GM06990 (cell line): ENCODE measurements around the gene FAM120B.
"Not testable (repeated sequence)": the region's sequence is repeated elsewhere in the genome, so short reads cannot be mapped to it uniquely, and the experiment has no call there.

Experiments
- DNase-seq: peaks from one replicate; pipeline ENCODE4 v3.0.0-alpha.2; 2011; ENCODE audit not compliant: insufficient read length; ENCODE audit errors: extremely low read depth
- H3K27me3 ChIP-seq: replicated peaks from 2 replicates; pipeline ENCODE4 v1.6.0; 2011; ENCODE audit warnings: low read length; ENCODE audit not compliant: control insufficient read depth, insufficient read depth
- H3K36me3 ChIP-seq: 2 replicates; pipeline ENCODE4 v1.5.1; 2011; ENCODE audit warnings: low read length; ENCODE audit not compliant: control insufficient read depth, insufficient read depth
- H3K4me3 ChIP-seq: replicated peaks from 2 replicates; pipeline ENCODE4 v1.5.1; 2011; ENCODE audit warnings: low read depth, mild to moderate bottlenecking, control low read depth, low read length
- TF ChIP-seq, protein P1 (sequence below): IDR thresholded peaks from 2 replicates; pipeline ENCODE4 v1.5.1; 2011; ENCODE audit warnings: low read length, control low read depth, mild to moderate bottlenecking, inconsistent platforms; ENCODE audit not compliant: insufficient read depth, poor library complexity, severe bottlenecking

FAM120B gene

DNA sequence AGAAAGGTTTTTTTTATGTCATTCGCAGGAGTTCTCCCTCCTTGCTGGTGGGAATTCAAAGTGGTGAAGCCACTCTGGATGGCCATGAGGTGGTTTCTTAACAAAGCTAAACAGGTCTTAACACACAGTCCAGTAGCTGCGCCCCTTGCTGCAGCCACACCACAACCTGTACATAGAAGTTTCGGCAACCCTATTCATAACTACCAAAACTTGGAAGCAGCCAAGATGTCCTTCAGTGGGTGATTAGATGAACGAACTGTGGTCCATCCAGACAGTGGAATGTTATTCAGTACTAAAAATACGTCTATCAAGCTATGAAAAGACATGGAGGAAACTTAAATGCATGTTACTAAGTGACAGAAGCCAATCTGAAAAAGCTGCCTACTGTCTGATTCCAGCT lies 78.9 kb downstream of the FAM120B start:
- peaks cover 1% of the 10 kb centered on the region; the same call in 1 of the 2 replicates for H3K36me3 ChIP-seq
- TF ChIP-seq, protein P1, sequence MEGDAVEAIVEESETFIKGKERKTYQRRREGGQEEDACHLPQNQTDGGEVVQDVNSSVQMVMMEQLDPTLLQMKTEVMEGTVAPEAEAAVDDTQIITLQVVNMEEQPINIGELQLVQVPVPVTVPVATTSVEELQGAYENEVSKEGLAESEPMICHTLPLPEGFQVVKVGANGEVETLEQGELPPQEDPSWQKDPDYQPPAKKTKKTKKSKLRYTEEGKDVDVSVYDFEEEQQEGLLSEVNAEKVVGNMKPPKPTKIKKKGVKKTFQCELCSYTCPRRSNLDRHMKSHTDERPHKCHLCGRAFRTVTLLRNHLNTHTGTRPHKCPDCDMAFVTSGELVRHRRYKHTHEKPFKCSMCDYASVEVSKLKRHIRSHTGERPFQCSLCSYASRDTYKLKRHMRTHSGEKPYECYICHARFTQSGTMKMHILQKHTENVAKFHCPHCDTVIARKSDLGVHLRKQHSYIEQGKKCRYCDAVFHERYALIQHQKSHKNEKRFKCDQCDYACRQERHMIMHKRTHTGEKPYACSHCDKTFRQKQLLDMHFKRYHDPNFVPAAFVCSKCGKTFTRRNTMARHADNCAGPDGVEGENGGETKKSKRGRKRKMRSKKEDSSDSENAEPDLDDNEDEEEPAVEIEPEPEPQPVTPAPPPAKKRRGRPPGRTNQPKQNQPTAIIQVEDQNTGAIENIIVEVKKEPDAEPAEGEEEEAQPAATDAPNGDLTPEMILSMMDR = no peak
- H3K4me3 ChIP-seq = no peak overlapping the region
- H3K27me3 ChIP-seq = no peaks in the 10 kb centered on the region
- DNase-seq = no peak

DNA sequence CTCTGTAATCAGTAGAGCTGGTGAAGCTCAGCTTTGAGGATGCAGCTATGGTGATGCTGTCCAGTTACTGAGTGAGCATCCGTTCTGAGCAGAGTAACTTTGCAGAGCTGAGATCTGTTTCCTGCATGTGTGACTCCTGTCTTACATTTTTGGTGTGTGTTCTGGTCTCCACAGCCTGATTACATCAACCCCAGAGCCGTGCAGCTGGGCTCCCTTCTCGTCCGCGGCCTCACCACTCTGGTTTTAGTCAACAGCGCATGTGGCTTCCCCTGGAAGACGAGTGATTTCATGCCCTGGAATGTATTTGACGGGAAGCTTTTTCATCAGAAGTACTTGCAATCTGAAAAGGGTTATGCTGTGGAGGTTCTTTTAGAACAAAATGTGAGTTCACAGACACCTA lies 81.6 kb downstream of the FAM120B start:
- DNase-seq = no peak
- peaks cover 3% of the 10 kb centered on the region for H3K36me3 ChIP-seq
- no peaks in the 10 kb centered on the region for H3K27me3 ChIP-seq
- no peak overlapping the region for H3K4me3 ChIP-seq
- TF ChIP-seq, protein P1 = no peak

DNA sequence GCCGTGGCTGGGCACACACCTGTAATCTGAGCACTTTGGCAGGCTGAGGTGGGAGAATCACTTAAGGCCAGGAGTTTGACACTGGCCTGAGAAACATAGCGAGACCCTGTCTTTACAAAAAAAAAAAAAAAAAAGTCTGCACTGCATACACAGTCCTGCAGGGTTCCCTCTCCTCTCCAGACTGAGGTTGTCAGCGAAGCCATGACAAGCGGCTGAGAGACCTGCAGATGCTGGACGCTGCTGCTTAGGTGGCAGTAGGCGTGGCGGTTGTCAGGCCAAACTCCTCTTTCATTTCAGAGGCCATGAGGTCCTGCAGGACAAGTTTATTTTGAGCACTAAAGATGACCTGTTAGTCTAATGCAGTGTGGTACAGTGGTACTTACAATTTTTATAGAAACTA lies 86.5 kb downstream of the FAM120B start:
- DNase-seq = no peak
- H3K36me3 ChIP-seq = peaks cover 25% of the 10 kb centered on the region
- no peaks in the 10 kb centered on the region for H3K27me3 ChIP-seq
- TF ChIP-seq, protein P1 = no peak
- no peak overlapping the region for H3K4me3 ChIP-seq

DNA sequence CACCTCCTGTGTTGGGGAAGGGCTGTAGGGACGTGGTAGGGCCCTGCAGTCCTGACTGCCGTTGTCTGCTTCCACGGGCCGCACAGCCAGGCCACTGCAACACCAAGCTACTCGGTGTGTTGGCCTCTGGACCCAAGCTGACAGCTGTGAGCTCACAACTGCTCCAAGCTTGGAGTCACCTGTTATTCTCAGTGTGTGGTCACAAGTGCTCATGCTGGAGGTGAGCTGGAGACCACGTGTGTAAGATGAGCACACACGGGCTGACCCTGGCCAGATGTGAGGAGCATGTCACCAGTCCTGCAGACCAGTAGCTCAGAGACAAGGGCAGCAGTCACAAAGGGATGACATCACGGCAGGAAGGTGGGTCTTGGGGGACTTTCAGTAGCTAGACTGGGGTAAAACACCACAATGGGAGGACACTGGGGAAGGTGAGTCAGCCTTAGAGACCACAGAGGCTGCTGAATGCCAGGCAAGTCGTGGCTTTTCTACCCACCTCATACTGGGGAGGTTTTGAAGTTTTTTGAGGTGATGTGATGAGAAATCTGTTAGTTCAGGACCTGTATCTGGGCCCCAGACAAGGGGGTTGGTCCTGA lies 87.3 kb downstream of the FAM120B start:
- H3K27me3 ChIP-seq = no peaks in the 10 kb centered on the region
- no peak for DNase-seq
- no peak overlapping the region for H3K4me3 ChIP-seq
- TF ChIP-seq, protein P1 = no peak
- peaks cover 25% of the 10 kb centered on the region for H3K36me3 ChIP-seq

DNA sequence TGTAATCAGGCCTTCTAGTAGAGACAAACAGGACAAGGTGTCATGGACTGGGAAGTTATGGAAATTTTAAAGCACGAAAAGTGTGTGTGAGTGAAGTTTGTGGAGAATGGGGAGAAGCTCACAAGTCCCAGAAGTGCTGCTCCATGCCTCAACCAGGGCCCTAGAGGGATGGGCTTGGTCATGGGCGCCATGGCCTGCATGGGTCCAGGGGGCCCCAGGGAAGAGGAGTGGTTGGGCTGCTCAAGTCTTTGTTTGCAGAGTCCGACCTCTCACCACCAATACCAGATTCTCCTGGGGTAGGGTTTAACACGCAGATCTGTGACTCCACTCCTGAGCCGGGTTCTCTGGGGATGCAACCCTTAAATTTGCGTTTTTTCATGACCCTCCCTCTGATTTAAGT lies 88.4 kb downstream of the FAM120B start:
- DNase-seq = no peak
- TF ChIP-seq, protein P1 = no peak
- H3K4me3 ChIP-seq = no peak overlapping the region
- H3K36me3 ChIP-seq = peaks cover 25% of the 10 kb centered on the region
- H3K27me3 ChIP-seq = no peaks in the 10 kb centered on the region

DNA sequence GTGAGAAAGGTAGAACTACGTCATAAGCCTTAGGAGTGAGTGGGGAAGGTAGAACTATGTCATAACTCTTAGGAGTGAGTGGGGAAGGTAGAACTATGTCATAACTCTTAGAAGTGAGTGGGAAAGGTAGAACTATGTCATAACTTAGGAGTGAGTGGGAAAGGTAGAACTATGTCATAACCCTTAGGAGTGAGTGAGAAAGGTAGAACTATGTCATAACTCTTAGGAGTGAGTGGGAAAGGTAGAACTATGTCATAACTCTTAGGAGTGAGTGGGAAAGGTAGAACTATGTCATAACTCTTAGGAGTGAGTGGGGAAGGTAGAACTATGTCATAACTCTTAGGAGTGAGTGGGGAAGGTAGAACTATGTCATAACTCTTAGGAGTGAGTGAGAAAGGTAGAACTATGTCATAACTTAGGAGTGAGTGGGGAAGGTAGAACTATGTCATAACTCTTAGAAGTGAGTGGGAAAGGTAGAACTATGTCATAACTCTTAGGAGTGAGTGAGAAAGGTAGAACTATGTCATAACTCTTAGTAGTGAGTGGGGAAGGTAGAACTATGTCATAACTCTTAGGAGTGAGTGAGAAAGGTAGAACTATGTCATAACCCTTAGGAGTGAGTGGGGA lies 92.3 kb downstream of the FAM120B start:
- H3K27me3 ChIP-seq, DNase-seq, H3K4me3 ChIP-seq: not testable (repeated sequence)
- peaks cover 31% of the 10 kb centered on the region for H3K36me3 ChIP-seq

DNA sequence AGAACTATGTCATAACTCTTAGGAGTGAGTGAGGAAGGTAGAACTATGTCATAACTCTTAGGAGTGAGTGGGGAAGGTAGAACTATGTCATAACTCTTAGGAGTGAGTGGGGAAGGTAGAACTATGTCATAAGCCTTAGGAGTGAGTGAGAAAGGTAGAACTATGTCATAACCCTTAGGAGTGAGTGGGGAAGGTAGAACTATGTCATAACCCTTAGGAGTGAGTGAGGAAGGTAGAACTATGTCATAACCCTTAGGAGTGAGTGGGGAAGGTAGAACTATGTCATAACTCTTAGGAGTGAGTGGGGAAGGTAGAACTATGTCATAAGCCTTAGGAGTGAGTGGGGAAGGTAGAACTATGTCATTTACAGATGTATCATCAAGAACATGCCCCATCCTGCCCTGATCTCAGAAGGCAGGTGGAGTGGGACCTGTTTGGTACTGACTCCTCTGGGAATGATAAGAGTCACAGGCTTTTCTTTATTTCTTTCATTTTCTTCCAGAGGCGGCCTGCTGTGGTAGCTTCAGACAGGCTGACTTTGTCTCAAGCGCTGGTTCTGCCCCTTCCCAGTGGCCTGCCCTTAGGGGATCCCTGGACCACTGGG lies 93.5 kb downstream of the FAM120B start:
- not testable (repeated sequence) for H3K27me3 ChIP-seq, DNase-seq, H3K4me3 ChIP-seq
- H3K36me3 ChIP-seq = peaks cover 25% of the 10 kb centered on the region
